HG03280 (cell line): Measurements from ENCODE around the gene MUC5B.
"Not testable (repeated sequence)": the region's sequence is repeated elsewhere in the genome, so short reads cannot be mapped to it uniquely, and the experiment has no call there.

Experiments
- ATAC-seq: cut with Tn5 transposase; IDR thresholded peaks from one replicate; pipeline ENCODE4 v1.9.1; 2021; ENCODE audit warnings: mild to moderate bottlenecking, moderate library complexity; ENCODE audit not compliant: unreplicated experiment

Gene MUC5B

GRCh38 chr11:1231396-1232020, 8.6 kb downstream of the MUC5B start:
- ATAC-seq = no peak

- no peak for ATAC-seq
Observed at GRCh38 chr11:1232021-1232882, 9.4 kb downstream of the MUC5B start.

- ATAC-seq = no peak
Observed at GRCh38 chr11:1232883-1233321, 10.0 kb downstream of the MUC5B start.

GRCh38 chr11:1233351-1234053, 10.6 kb downstream of the MUC5B start:
- no peak for ATAC-seq

GRCh38 chr11:1234054-1234720, 11.3 kb downstream of the MUC5B start:
- ATAC-seq = no peak

GRCh38 chr11:1234771-1235305, 12.0 kb downstream of the MUC5B start:
- no peak for ATAC-seq

GRCh38 chr11:1235306-1235900, 12.5 kb downstream of the MUC5B start:
- no peak for ATAC-seq

GRCh38 chr11:1235901-1236315, 13.0 kb downstream of the MUC5B start:
- ATAC-seq = no peak

GRCh38 chr11:1236316-1237127, 13.7 kb downstream of the MUC5B start:
- no peak for ATAC-seq

GRCh38 chr11:1237128-1237580, 14.3 kb downstream of the MUC5B start:
- ATAC-seq = no peak

- no peak for ATAC-seq
Observed at GRCh38 chr11:1237851-1238250, 15.0 kb downstream of the MUC5B start.

GRCh38 chr11:1238767-1239595, 16.1 kb downstream of the MUC5B start:
- ATAC-seq = no peak

GRCh38 chr11:1239596-1240205, 16.8 kb downstream of the MUC5B start:
- no peak for ATAC-seq

GRCh38 chr11:1240771-1241170, 17.9 kb downstream of the MUC5B start:
- no peak for ATAC-seq

GRCh38 chr11:1241706-1242105, 18.8 kb downstream of the MUC5B start:
- no peak for ATAC-seq

- ATAC-seq = no peak
Observed at GRCh38 chr11:1242289-1242688, 19.4 kb downstream of the MUC5B start.

- ATAC-seq = not testable (repeated sequence)
Observed at GRCh38 chr11:1242751-1243150, 19.9 kb downstream of the MUC5B start.

GRCh38 chr11:1243521-1243920, 20.7 kb downstream of the MUC5B start:
- not testable (repeated sequence) for ATAC-seq
